Fibroblast of upper back skin (primary cell): ENCODE data around the gene NPM1.
A peak's percentile ranks its signal among the peaks of the same experiment; 100 is the strongest.
"Not testable (repeated sequence)": the region's sequence is repeated elsewhere in the genome, so short reads cannot be mapped to it uniquely, and the experiment has no call there.

Experiments
- DNase-seq: peaks from one replicate; pipeline ENCODE4 v3.0.0-alpha.2; 2013

The NPM1 gene, protein sequence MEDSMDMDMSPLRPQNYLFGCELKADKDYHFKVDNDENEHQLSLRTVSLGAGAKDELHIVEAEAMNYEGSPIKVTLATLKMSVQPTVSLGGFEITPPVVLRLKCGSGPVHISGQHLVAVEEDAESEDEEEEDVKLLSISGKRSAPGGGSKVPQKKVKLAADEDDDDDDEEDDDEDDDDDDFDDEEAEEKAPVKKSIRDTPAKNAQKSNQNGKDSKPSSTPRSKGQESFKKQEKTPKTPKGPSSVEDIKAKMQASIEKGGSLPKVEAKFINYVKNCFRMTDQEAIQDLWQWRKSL

DNA sequence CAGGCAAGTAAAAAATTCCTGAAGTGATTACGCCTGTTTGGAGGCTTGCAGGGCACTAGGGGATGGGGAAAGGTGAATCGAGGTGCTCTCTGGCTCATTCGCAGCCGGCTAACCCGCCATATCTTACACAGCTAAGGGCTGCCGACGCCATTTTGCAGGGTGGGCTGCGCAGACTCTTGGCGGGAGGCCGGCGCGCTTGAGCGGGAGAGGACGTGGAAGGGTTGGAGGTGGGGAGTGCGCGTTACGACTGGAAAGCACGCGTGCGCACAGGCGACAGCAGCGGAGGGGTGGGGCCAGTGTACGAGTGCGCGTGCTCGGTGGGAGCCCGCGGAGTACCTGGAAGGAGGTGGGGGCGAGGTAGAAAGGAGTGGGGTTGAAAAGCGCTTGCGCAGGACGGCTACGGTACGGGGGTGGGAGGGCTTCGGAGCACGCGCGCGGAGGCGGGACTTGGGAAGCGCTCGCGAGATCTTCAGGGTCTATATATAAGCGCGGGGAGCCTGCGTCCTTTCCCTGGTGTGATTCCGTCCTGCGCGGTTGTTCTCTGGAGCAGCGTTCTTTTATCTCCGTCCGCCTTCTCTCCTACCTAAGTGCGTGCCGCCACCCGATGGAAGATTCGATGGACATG lies at the start of gene NPM1:
TSS of gene NPM1 (plus strand) at position 505 of the 625 bp plus-strand sequence. CDS start at position 605, 100 bp downstream.
- peak; percentile 99 for DNase-seq

GRCh38 chr5:171340042-171340441 lies 47.6 kb upstream of the NPM1 start:
- DNase-seq = no peak

DNA sequence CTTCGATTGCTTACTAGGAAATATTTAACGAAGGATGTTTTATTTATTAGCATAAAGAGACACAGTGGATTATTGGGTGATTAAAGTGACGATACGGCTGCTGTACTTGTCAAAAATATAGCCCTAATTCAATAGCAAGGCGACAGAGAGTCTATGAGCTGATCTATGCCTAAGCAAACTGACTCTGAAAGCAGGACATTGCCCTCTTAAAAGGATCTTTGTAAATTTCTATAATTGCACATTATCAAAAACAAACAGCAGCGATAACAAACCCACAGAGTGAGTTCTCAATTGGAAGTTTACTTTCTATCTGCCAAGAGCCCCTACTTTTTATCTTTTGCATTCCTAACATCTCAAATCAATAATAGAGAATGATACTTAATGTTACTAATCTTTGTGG lies 47.2 kb upstream of the NPM1 start:
- DNase-seq = no peak

DNA sequence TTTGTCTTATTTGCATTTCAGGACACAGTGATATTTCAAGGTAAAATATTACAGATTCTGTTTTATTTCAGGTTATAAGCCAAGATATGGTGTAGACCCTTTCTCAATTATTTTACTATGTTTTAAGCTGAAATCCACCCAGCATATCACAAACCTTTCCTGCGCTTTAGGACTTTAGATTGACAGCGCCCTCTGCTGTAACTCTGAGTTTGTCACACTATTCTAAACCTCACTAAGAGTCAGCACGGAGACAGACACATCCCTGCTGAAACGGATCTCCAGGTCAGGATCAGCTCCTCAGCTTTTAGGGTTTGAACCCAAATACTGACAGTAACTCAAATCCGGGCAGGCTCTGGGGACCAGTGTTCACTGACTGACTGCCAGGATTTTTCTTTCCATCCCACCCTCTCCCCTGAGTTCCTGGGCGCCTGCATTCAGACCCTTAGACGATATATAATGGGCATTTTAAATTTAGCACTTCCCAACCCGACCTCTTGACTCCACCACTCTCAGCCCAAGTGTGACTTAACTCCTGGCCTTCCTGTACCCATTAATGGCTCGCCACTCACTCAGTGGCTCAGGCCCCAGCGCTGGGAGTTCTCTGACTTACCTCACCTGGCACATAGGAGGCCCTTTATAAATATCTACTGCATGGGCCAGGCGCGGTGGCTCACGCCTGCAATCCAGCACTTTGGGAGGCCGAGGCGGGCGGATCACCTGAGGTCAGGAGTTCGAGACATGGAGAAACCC lies 45.1 kb upstream of the NPM1 start:
- peak; percentile 62 for DNase-seq

DNA sequence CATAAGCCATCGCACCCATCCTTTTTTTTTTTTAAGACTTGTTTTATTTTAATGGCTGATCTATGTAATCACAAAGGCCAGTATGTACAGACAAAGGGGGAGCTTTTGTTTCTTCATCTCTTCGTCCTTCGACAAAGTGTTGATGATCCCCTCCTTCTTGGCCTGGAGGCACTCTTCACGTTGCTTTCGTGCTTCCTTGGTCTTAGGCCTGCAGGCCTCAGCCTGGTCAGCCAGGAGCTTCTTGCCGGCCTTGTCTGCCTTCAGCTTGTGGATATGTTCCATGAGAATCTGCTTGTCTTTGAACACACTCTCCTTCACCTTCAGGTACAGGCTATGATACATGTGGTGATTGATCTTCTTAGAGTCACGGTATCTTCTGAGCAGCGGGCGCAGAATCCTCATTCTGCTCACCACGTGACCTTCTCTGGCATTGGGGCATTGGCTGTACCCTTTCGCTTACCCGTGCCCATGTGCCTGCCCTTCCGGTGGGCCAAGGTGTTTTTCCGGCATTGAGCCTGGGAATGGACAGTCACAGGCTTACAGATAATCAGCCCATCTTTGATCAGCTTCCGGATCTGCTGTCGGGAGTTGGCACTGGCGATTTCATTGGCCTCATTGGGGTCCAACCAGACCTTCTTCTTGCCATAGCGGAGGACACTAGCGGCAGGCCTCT lies 42.6 kb upstream of the NPM1 start:
- no peak for DNase-seq

GRCh38 chr5:171351536-171352073 lies 36.0 kb upstream of the NPM1 start:
- DNase-seq = no peak

- no peak for DNase-seq
Measured at GRCh38 chr5:171355302-171355724, 32.3 kb upstream of the NPM1 start.

DNA sequence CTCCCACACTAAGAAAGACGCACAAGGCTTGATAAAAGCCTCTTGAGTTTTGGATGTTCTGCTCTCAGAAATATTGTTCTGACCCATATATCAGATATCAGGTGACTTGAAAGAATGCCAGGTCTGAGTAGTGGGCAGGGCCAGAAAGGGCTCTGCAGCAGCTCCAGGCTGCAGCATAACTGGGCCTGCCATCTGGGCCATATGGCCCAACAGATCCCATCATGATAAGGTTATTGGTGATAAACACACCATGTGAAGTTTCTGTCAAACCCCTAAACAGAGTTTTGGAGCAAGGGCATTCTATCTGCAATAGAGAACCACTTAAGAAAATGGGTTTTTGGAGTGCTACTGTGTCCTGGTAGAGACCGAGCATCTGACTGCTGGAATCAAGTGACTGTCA lies 29.8 kb upstream of the NPM1 start:
- DNase-seq = no peak

- DNase-seq = not testable (repeated sequence)
Measured at GRCh38 chr5:171361151-171361550, 26.5 kb upstream of the NPM1 start.

- not testable (repeated sequence) for DNase-seq
Measured at GRCh38 chr5:171363249-171363648, 24.4 kb upstream of the NPM1 start.

GRCh38 chr5:171363846-171364245 lies 23.8 kb upstream of the NPM1 start:
- no peak for DNase-seq

- peak; percentile 8 for DNase-seq
Measured at GRCh38 chr5:171365351-171365750, 22.3 kb upstream of the NPM1 start.

GRCh38 chr5:171366645-171367044 lies 21.0 kb upstream of the NPM1 start:
- no peak for DNase-seq

DNA sequence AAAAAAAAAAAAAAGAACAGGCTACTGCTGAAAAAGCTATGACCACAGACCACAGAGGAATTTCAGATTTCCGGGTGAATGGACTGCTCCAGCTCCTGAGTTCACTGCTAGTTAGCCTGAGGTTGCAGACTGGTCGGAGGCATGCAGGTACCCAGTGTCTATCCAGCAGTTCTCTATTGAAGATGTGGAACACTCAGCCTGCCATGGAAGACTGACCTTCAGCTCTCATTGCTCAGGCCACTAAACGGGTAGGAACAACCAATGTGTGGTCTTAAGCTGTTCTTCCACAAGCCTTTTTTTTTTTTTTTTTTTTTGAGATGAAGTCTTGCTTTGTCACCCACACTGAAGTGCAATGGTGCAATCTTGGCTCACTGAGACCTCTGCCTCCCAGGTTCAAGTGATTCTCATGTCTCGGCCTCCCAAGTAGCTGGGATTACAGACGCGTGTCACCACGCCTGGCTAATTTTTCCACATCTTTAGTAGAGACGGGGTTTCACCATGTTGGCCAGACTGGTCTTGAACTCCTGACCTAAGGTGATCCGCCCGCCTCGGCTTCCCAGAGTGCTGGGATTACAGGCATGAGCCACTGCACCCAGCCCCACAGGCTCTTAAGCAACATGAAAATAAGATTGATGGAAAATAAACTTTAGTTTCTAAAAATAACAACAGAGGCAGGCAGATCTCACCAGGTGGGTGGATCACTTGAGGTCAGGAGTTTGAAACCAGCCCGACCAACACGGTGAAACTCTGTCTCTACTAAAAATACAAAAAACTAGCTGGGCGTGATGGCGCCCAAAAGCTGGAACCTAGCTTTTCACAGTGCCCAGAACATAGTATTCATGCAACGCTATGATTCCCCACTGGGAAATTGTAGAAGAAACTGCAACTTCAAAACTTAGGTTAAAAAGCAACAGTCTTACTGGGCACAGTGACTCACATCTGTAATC lies 20.0 kb upstream of the NPM1 start:
- DNase-seq = peak; percentile 71

DNA sequence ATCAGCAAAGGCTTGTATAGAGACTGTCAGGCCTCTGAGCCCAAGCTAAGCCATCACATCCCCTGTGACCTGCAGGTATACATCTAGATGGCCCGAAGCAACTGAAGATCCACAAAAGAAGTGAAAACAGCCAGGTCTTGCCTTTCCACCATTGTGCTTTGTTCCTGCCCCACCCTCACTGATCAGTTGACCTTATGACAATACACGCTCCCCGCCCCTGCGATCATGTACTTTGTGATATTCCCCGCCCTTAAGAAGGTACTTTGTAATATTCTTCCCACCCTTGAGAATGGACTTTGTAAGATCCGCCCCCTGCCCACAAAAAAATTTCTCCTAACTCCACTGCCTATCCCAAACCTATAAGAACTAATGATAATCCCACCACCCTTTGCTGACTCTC lies 18.6 kb upstream of the NPM1 start:
- DNase-seq = no peak

GRCh38 chr5:171369898-171370297 lies 17.8 kb upstream of the NPM1 start:
- no peak for DNase-seq

- DNase-seq = not testable (repeated sequence)
Measured at GRCh38 chr5:171370881-171371280, 16.8 kb upstream of the NPM1 start.

DNA sequence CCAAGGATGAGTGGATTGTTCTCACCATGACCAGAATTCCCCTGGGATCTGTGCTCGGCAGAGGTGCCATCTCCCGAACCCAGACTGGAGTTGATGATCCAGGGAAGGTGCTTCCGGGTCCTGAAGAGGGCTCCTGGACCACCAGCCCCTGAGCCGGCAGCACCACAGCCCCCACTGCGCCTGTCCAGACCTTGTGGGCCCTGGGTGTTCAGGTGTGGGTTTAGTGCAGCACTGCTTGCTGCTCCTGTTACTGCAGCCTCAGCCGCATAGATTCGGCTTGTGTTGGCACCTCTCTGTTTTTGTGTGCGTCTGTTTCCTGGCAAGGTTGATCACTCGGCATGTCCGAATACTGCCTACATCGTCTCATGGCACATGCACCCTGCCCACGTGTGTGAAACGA lies 16.3 kb upstream of the NPM1 start:
- no peak for DNase-seq

DNA sequence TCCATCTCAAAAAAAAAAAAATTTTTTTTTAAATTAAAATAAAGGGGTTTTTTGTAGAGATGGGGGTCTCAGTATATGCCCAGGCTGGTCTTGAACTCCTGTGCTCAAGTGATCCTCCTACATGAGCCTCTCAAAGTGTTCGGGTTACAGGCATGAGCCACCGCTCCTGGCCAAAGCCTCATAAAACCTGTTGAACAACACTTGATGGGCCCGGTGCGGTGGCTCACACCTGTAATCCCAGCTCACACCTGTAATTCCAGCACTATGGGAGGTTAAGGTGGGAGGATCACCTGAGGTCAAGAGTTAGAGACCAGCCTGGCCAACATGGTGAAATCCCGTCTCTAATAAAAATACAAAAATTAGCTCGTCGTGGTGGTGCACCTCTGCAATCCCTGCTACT lies 7.7 kb upstream of the NPM1 start:
- DNase-seq = no peak

- not testable (repeated sequence) for DNase-seq
Measured at GRCh38 chr5:171384416-171384815, 3.2 kb upstream of the NPM1 start.

DNA sequence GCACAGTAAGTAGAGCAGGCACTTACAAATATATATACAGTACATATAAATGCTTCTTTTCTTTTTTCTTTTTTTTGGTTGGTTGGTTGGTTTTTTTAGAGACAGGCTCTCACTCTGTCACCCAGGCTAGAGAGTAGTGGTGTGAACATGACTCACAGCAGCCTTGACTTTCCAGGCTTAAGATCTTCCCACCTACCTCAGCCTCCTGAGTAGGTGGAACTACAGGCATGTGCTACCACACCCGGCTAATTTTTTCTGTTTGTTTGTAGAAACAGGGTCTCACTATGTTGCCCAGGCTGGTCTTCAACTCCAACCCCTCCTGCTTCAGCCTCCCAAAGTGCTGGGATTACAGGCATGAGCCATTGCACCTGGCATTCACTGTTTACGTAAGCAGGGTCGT lies 2.6 kb upstream of the NPM1 start:
- DNase-seq = not testable (repeated sequence)
